GM11168 (cell line): Measurements from ENCODE around the gene EXOC6B.

Experiments
- in situ Hi-C: fragments of 300-500 bp; cut with MboI; formaldehyde crosslinking; loops from one replicate; pipeline ENCODE4 v1.12.0; 2022; ENCODE audit warnings: low sequenced_read_pairs; ENCODE audit not compliant: unreplicated experiment

Gene EXOC6B

DNA sequence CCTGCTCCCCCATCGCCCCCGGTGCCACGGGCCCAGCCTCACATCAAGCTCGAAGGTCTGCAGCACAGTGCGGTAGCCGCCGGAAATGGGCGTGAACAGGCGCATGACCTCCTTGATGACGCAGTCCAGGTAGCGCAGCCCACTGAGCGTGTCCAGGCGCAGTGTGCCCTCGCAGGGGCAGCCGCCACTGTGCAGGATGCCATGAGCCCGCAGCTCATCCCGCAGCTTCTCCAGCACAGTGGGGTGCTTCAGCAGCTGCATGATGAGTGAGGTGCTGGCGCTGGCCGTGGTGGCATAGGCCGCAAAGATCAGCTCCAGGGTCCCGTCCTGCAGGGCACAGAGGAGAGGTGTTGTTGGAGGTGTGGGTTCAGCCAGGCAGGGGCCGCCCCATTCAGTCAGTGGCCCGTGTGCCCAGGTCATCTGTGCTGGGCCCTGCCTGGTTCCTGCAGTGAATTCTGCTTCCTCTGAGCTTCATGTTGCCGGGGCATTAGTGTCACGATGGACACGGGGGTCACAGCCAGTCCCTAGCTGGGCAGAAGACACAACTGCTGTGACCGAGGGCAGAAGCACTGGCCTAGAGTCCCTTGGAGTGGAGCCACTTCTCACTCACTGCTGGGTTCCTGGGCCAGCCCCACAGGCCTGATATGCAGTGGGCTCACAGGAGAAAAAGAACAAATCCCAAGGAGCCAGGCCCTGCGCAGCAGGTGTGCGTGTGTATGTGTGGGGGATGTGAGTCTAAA is 692.7 kb downstream of the EXOC6B start:
- in situ Hi-C loops, result no loop called here

DNA sequence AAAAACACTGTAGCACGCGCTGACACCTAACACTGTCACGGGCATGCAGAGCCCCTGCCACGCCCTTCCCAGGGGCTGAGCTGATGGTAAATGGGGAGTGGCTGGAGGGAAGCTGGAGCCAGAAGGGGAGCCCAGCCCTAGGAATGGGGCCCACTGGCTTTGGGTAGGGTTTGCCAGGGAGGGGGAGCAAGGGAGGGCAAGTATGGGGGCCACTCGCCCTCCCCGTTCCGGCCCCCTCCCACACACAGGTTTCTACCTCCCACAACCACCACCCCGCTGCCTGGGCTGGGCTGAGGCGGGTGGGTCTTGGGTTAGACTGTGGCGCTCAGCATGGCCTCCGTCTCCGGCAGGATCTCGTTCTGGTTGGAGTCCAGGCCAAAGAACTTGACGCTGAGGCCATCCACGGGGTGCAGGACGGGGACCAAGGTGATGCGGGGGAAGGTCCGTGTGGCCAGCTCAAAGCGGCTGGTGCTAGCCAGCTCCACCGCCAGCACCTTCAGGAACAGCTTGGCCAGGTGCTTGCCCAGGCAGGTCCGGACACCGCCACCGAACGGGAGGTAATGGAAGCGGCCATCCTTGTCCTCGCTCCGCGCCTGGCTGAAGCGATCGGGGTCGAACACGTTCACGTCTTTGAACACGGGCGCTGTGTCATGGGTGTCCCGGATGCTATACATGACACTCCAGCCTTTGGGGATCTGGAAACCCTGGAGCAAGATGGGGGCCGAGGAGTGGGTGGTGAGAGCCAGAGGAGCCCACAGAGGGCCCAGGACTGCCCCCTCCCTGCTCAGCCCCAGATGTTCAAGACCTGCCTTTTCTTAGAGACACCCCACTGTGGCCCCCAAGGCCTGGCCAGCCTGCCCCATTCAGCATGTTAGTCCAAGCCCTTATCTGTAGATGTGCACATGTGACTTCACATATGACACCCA is 693.7 kb downstream of the EXOC6B start:
- in situ Hi-C loops, result no loop called here

DNA sequence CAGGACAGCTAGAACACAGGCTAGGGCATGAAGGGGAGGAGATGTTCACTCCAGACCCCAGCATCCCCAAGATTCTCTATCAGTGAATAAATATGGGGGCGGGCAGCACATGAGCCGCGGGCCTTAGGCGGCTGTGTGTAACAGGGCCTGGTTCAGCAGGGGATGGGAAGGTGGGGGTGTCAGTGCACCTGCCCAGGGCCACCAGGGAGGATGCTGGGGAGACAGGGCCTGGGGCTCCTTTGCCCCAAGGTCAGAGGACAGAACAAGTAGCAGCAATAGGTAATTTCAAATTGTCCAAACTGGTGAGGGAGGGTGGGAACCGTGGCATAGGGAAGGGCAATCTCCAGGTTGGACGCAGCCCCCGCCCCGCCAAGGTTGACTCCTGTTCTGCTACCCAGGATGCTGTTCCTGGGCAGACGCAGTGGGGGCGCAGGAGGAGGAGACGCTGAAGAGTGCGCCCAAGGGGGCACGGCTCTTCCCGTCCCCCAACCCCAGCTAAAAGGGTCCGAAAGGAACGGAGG is 694.4 kb downstream of the EXOC6B start:
- in situ Hi-C loops, result no loop called here

DNA sequence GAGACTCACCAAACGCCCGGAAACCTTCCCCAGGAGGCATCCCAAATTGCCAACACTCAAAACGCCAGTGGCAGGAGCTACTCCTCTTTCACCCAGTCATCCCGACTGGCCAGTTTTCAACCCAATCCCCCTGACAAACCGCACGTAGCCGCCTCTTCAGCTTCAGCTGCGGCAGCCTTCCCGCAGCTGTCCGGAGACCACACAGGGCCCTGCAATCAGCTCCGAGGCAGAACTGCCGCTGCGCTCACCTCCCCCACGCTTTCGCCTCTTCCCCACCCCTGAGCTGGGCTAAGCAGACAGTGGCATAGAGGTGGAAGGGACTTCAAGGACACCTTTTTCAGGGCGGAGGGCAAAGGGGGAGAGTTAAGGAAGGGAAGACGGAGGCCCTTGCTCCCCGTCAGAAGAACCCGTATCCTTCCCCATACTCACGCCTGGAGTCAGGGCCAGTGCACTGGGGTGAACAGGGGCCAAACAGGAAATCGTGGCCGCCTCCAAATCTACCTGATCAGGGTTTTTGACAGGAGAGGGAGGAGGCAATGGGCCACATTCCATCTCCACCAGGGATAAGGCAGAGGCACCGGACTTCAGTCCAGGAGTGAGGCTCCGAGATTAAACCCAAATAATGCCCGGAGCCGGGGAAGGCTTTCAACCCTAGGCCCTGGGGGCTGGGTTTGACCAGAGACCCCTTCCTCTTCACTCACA is 695.0 kb downstream of the EXOC6B start:
- in situ Hi-C loops, result no loop called here

DNA sequence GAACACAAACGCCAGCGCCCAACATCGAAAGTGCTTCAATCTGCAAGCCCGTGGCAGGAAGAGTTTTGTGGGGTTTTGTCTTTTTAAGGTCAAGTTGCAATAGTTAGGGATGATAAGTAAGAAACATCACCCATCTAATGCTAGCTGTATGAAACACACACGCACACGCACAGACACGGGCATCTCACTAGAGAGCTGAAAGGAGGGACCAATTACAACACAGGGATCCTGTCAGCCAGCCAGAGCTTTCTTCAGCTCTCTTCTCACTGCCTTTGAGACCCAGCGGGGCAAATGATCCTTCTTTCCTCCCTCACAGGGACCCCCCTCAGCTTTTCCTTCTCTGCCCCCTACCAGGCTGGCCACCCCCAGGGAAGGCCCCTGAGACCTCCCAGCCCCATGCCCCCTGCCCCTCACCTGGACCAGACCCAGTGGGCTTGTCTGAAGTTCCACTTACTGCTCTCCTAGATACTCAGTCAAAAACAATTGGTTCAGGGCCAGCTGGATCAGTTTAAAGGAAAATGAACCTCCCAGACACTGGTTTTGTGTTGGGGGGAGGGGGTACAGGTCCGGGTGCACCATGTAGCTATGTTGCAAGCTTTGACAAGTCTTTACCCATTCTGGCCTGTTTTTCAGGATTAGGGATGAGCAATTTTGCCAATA is 696.0 kb downstream of the EXOC6B start:
- in situ Hi-C loops, result no loop called here

DNA sequence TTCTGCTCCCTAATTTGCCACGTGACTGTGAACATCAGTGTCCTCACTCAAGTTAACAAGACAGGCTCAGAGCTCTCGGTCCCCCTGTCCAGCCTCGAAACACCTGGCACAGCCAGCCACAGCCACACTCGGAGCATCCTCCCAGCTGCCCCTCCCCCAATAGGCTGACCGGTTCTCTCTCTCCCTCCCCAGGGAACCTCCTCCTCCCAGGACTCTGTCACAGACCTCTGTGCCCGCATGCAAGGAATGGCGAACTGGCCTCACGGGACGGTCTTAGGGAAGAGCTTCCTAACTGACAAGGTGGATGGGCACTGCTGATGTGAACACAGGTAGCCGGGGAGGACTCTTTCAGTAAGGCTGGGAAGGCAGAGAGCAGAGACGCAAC is 697.0 kb downstream of the EXOC6B start:
- in situ Hi-C loops, result no loop called here

DNA sequence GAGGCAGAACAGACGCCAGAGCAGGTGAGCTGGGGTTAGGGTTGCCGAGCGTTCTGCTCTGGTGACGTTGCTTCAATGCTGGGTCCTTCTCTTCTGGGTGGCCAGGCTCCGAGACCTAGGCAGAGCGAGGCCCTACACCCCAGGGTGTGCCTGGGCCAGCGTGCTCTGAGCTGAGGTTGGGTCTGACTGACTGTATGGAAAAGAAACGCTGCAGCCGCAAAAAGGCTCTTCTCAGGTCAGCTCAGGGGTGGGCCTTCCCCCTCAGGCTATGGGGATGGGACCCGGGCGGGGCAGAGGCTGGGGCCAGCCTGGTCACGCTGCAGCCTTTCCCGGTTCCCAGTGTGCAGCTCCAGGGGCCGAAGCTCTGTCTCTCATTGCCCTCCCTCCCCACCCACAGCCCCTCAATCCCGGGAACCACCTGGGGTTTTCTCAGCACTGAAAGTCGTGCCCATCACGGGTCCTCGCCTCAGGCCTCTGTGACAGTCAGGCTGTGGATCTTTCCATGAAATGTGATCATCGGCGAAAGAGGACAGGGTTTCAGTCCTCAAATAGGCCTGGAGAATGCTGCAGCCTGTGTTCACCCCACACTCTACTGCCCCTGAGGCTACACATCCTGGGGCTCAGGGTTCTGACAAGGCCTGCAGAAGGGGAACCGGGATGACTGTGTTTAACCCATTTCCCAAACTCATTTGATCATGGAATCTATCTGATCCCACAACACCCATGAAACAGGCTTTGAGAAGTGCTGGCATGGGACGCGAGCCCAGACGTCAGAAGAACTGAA is 697.6 kb downstream of the EXOC6B start:
- in situ Hi-C loops, result no loop called here

DNA sequence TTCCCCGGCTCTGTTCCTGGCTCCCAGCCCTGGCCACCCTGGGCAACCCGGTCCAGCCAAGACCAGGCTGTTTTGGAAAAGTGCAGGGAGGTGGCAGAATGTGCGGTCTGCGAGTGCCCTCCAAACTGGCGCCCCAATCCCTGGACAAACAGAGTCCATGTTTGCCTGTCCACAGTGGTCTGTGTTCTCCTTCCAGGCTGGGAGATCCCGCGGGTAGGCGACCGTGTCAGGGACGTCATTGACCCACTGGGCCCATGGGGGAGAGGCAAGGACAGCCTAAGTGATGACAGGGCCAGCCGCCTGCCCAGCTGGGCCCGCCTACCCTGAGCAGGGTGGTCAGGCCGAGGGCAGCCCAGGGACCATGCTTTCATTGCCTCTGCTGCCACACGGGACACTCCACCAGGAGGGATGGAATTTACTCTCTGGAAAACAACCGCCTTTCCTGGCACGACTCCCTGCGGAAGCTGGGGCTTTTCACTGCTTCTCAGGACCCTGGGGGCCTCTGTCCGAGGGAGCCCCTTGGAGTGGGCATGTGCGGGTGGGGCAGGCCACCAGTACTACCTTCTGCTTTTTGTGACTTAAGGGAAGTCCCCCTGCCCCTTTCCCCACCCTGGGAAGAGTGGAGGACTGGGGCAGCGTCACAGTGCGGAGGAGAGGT is 698.3 kb downstream of the EXOC6B start:
- in situ Hi-C loops, result no loop called here

DNA sequence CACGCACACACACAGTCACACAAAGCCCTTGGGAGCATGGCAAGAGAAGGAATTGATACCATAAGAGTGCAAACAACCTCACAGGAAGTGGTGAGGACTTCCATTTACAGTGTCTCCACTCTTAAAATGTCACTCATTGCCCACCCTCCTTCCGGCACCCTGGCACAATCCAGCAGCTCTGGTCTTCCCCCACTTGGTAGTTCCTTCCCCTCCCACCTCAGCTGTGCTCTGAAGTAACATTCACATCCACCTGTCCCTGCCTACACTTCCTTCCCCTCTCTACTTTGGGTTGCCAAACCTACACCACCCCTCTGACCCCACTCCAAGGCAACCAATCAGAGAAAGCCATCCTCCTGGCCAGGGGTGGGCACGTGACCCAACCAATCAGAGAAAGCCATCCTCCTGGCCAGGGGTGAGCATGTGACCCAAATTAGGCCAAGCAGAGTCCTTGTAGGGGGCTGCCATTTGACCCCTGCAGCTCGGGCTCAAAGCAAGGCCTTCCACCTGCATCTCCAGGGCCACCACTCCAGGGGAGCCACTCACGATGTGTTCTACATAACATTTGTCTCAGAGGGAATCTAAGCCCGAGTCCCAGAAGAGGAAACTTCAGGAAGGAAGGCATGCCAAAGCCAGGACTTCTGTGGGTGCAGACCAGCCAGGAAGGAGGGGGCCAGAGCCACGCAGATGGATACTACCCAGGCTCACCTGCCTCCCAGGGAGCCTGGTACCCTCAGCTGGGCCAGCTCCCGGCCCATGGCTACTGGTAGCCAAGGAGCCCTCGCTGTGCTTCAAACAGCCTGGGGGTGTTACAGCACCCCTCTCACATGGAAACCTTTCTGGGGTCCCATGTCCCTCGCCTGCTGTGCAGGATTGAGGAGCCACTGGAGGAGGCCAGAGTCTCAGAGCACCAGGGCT is 699.4 kb downstream of the EXOC6B start:
- in situ Hi-C loops, result no loop called here
